Esophagus muscularis mucosa (tissue), 3 donors: ENCODE results near the gene CD96.

Source experiments
- CTCF ChIP-seq, 3 experiments: fragments of 200-600 bp in 2 of 3; fragments of 450-650 bp in 1 of 3; sonication (generic) in 2 of 3; IDR thresholded peaks; one replicate each; pipeline ENCODE4 v1.5.1; 2017 to 2019; ENCODE audit warnings: antibody characterized with exemption in 3 of 3, mild to moderate bottlenecking in 2 of 3, moderate library complexity in 1 of 3
- POLR2A ChIP-seq: fragments of 450-650 bp; IDR thresholded peaks from one replicate; pipeline ENCODE4 v1.6.1; 2017; ENCODE audit warnings: antibody characterized with exemption, moderate library complexity, mild to moderate bottlenecking, low read depth

- TF ChIP-seq CTCF (IDR thresholded peaks at IDR 0.05): no peak
- no peak for TF ChIP-seq POLR2A
Observed at GRCh38 chr3:111621535-111621934, 79.5 kb downstream of the CD96 start.
